Mesodermal cell (in vitro differentiated cells): ENCODE measurements around the gene EHMT1.
"Not testable (repeated sequence)": the region's sequence is repeated elsewhere in the genome, so short reads cannot be mapped to it uniquely, and the experiment has no call there.

Experiments
- H3K27ac ChIP-seq: 2 replicates; pipeline ENCODE4 v1.7.0; 2013; ENCODE audit warnings: mild to moderate bottlenecking, low read depth, low read length, moderate library complexity; ENCODE audit not compliant: severe bottlenecking
- H3K36me3 ChIP-seq: 2 replicates; pipeline ENCODE4 v1.7.1; 2013; ENCODE audit warnings: mild to moderate bottlenecking, low read length, moderate library complexity; ENCODE audit not compliant: control insufficient read depth, insufficient read depth
- H3K4me1 ChIP-seq: one replicate; pipeline ENCODE4 v1.7.1; 2013; ENCODE audit warnings: mild to moderate bottlenecking, low read length; ENCODE audit not compliant: insufficient read depth, control insufficient read depth, poor library complexity, severe bottlenecking
- H3K4me3 ChIP-seq: 2 replicates; pipeline ENCODE4 v1.7.0; 2013; ENCODE audit warnings: low read length, control low read depth, mild to moderate bottlenecking; ENCODE audit not compliant: insufficient read depth, poor library complexity, severe bottlenecking; ENCODE audit errors: extremely low read depth
- H3K9me3 ChIP-seq: 2 replicates; pipeline ENCODE4 v1.7.1; 2013; ENCODE audit warnings: mild to moderate bottlenecking, low read length, moderate library complexity; ENCODE audit not compliant: control insufficient read depth
- WGBS, 2 experiments: methylation state at CpG; one replicate each; pipeline ENCODE4 v1.1.5; 2013; ENCODE audit warnings: missing lambda C conversion rate in 2 of 2; ENCODE audit not compliant: insufficient coverage in 2 of 2; 5-methylcytosine and 5-hydroxymethylcytosine counted together

The EHMT1 gene

DNA sequence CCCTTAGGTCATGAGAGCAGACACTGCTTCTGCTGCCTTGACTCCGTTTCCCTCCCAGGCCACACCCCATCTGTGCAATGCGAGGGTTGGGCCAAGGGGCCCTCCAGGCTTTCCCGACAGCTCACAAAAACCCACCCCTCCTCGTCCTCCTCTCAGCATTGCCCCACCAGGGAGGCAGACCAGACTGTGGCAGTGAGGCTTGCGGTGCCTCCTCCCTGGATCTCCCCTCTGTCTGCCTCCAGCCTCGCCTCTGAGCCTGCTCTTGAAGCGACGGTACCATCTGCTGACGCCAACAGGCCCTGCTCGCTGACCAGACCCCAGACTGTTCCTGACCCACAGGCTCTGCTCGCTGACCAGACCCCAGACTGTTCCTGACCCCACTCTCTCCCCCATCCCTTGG lies 159.5 kb downstream of the EHMT1 start:
- Histone ChIP-seq H3K27ac (no peak overlapping the region), H3K4me1 (peaks cover 4% of the 10 kb centered on the region), H3K36me3 (peaks cover 76% of the 10 kb centered on the region), H3K4me3 (no peak overlapping the region), H3K9me3 (no peaks in the 10 kb centered on the region)
- WGBS, 2 experiments, result 90 to 96% methylated on average over 9 to 10 of the region's 11 CpGs

DNA sequence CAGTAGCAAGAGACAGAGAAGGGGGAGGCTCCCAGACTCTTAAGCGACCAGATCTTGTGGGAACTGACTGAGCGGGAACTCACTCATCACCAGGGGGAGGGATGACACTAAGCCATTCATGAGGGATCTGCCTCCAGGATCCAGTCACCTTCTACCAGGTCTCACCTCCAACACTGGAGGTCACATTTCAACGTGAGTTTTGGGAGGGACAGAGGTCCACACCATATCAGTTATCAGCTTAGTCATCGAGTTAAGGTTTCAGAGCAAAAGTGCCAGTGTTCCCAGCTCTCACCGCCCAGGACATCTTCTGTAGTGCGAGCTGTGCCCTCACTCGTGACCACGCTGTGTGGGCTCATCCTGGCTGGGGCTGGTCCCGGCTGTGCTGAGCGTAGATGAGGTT lies 160.1 kb downstream of the EHMT1 start:
- Histone ChIP-seq H3K36me3 (peaks cover 76% of the 10 kb centered on the region), H3K4me3 (no peak overlapping the region), H3K9me3 (no peaks in the 10 kb centered on the region), H3K4me1 (peaks cover 4% of the 10 kb centered on the region), H3K27ac (no peak overlapping the region)
- 92 to 94% methylated on average over 10 of the region's 10 CpGs for WGBS, 2 experiments

- not testable (repeated sequence) for H3K9me3 ChIP-seq, H3K27ac ChIP-seq, H3K4me3 ChIP-seq
- Histone ChIP-seq H3K4me1 (peaks cover 12% of the 10 kb centered on the region), H3K36me3 (peaks cover 79% of the 10 kb centered on the region)
- 90 to 93% methylated on average over 4 to 6 of the region's 19 CpGs for WGBS, 2 experiments
Measured at GRCh38 chr9:137780031-137780430, 161.2 kb downstream of the EHMT1 start.

DNA sequence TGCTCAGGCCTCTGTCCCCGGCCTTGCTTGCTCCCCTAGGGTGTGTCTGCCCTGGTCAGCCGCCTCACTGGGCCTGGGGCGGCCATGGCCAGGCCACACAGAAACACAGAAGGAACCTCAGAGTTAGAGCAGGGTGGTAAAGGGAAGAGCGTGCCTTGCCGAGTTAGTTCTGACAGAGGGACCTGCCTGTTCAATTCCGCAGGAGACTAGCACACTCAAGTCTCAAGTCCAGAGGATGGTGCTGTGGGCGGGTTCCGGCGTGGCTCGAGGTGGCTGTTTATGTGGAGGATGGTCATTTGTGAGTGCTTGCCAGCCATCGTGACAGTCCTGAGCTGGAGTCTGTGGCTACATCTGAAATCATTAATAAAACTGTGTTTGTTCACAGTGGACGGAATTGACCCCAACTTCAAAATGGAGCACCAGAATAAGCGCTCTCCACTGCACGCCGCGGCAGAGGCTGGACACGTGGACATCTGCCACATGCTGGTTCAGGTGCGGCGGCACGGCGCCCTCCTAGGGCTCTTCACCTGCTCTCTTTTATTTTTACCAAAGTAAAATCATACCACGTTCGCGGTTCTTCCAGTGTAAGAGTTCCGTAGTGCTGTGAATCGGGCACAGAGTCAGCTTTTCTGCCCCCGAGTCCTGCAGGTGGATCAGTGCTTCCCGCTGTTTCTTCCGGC lies 163.2 kb downstream of the EHMT1 start:
- no peak overlapping the region for H3K4me3 ChIP-seq
- 97% methylated on average over 28 to 29 of the region's 29 CpGs for WGBS, 2 experiments
- peaks cover 66% of the 10 kb centered on the region for H3K36me3 ChIP-seq
- peaks cover 15% of the 10 kb centered on the region for H3K4me1 ChIP-seq
- H3K27ac ChIP-seq, result no peak overlapping the region
- no peaks in the 10 kb centered on the region for H3K9me3 ChIP-seq

- peaks cover 14% of the 10 kb centered on the region for H3K4me1 ChIP-seq
- H3K36me3 ChIP-seq, result peaks cover 64% of the 10 kb centered on the region
- 100% methylated on average over 1 to 3 of the region's 12 CpGs for WGBS, 2 experiments
- no peaks in the 10 kb centered on the region for H3K9me3 ChIP-seq
- no peak overlapping the region for H3K4me3 ChIP-seq
- no peak overlapping the region for H3K27ac ChIP-seq
Measured at GRCh38 chr9:137783521-137783920, 164.7 kb downstream of the EHMT1 start.

- WGBS, 2 experiments, result 90 to 93% methylated on average over 10 to 11 of the region's 12 CpGs
- no peaks in the 10 kb centered on the region for H3K9me3 ChIP-seq
- no peak overlapping the region for H3K4me3 ChIP-seq
- H3K36me3 ChIP-seq, result peaks cover 64% of the 10 kb centered on the region
- no peak overlapping the region for H3K27ac ChIP-seq
- peaks cover 14% of the 10 kb centered on the region for H3K4me1 ChIP-seq
Measured at GRCh38 chr9:137784046-137784445, 165.2 kb downstream of the EHMT1 start.

- no peak overlapping the region for H3K4me3 ChIP-seq
- 85 to 92% methylated on average over 16 to 18 of the region's 20 CpGs for WGBS, 2 experiments
- H3K27ac ChIP-seq, result no peak overlapping the region
- H3K4me1 ChIP-seq, result peaks cover 14% of the 10 kb centered on the region
- no peaks in the 10 kb centered on the region for H3K9me3 ChIP-seq
- peaks cover 62% of the 10 kb centered on the region for H3K36me3 ChIP-seq
Measured at GRCh38 chr9:137784641-137785513, 166.1 kb downstream of the EHMT1 start.

DNA sequence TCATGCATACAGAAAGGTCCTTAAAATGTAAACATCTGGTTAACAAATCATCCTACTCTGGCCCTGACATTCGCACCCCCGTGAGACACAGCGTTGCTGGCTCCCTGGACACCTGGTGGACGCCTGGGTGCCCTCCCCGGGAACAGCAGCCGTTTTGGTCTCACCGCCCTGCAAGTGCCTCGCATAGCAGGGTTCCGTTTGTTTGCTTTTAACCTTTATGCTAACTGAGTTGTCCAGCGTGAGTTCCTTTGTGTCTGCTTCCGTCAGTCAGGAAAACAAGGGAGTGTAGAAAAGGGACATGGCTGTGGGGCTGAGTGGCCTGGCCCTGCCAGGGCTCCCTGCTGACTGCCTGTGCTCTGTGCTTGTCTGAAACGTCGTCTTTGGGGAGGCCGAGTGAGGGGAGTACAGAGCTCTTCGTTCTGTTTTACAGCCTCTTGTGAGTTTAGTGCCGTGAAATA lies 166.9 kb downstream of the EHMT1 start:
- H3K4me1 ChIP-seq, result peaks cover 14% of the 10 kb centered on the region
- no peak overlapping the region for H3K4me3 ChIP-seq
- H3K9me3 ChIP-seq, result no peaks in the 10 kb centered on the region
- WGBS, 2 experiments, result 54 to 56% methylated on average over 13 to 16 of the region's 16 CpGs
- H3K27ac ChIP-seq, result no peak overlapping the region
- peaks cover 71% of the 10 kb centered on the region for H3K36me3 ChIP-seq

GRCh38 chr9:137786511-137786920 lies 167.7 kb downstream of the EHMT1 start:
- Histone ChIP-seq H3K4me3 (no peak overlapping the region), H3K4me1 (peaks cover 14% of the 10 kb centered on the region), H3K9me3 (no peaks in the 10 kb centered on the region), H3K36me3 (peaks cover 75% of the 10 kb centered on the region), H3K27ac (no peak overlapping the region)
- 94 to 98% methylated on average over 19 of the region's 19 CpGs for WGBS, 2 experiments

DNA sequence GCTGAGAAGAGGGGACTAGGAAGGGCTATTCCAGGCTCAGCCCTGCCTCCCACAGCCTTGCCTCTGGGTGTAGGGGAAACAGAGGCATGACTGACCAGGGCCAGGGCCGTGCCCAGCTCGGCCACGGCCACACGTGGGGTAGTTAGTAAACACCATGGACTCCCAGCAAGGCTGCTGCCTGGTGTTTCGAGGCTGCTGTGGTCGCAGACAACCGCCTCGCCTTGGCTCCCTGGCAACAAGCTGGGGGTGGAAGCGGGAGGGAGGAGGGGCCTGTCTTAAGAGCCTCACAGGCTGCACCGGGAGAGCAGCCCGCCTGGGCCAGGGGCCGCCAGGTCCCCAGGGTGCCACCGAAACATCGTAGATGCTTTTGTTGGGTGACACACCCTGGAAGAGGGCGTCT lies 168.6 kb downstream of the EHMT1 start:
- peaks cover 77% of the 10 kb centered on the region for H3K36me3 ChIP-seq
- 95 to 96% methylated on average over 10 to 15 of the region's 15 CpGs for WGBS, 2 experiments
- H3K4me1 ChIP-seq, result peaks cover 14% of the 10 kb centered on the region
- no peaks in the 10 kb centered on the region for H3K9me3 ChIP-seq
- no peak overlapping the region for H3K4me3 ChIP-seq
- no peak overlapping the region for H3K27ac ChIP-seq
